Measurements from ENCODE around the gene KDM5C. TPM values are rescaled to one million over a fixed set of nuclear protein-coding genes. Genes with fewer than 3 reads are reported as not detected.

The KDM5C gene
- total and polyA plus RNA-seq, 8 donors: 26.8 to 70.5 (median 40.3) TPM

DNA sequence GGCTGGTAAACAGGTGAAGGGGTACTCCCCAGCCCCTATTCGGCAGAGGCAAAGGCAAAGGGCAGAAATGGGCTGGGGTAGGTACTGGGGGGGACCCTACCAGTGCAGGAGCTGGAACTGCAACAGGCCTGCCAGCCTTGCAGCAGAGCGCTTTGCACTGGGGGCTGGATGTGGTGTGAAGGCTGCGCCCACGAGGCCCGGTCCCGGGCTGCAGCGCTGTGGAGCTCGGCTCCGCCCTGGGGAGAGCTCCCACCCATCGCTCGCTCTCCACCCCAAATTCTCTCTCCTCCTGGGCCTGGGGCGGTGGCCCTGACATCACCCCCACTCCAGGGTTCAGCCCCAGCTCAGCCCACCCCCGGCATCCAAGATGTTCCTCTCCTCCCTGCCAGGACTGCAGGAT lies 32.2 kb upstream of the KDM5C start:
- 81 to 97% methylated on average over 8 to 13 of the region's 13 CpGs for WGBS, 2 donors
- Histone ChIP-seq H3K27me3 (no peaks in the 10 kb centered on the region), H3K4me3 (no peak overlapping the region), H3K36me3 (no peaks in the 10 kb centered on the region), H3K27ac (no peak overlapping the region), H3K4me1 (no peaks in the 10 kb centered on the region), H3K9me3 (no peaks in the 10 kb centered on the region)
- intact Hi-C loops (cut with DNase I): no loop called here
- ATAC-seq: no peak
- TF ChIP-seq, protein P1, sequence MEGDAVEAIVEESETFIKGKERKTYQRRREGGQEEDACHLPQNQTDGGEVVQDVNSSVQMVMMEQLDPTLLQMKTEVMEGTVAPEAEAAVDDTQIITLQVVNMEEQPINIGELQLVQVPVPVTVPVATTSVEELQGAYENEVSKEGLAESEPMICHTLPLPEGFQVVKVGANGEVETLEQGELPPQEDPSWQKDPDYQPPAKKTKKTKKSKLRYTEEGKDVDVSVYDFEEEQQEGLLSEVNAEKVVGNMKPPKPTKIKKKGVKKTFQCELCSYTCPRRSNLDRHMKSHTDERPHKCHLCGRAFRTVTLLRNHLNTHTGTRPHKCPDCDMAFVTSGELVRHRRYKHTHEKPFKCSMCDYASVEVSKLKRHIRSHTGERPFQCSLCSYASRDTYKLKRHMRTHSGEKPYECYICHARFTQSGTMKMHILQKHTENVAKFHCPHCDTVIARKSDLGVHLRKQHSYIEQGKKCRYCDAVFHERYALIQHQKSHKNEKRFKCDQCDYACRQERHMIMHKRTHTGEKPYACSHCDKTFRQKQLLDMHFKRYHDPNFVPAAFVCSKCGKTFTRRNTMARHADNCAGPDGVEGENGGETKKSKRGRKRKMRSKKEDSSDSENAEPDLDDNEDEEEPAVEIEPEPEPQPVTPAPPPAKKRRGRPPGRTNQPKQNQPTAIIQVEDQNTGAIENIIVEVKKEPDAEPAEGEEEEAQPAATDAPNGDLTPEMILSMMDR (IDR thresholded peaks at IDR 0.05): no peak
- FAIRE-seq: no peak
- DNase-seq: no peak

DNA sequence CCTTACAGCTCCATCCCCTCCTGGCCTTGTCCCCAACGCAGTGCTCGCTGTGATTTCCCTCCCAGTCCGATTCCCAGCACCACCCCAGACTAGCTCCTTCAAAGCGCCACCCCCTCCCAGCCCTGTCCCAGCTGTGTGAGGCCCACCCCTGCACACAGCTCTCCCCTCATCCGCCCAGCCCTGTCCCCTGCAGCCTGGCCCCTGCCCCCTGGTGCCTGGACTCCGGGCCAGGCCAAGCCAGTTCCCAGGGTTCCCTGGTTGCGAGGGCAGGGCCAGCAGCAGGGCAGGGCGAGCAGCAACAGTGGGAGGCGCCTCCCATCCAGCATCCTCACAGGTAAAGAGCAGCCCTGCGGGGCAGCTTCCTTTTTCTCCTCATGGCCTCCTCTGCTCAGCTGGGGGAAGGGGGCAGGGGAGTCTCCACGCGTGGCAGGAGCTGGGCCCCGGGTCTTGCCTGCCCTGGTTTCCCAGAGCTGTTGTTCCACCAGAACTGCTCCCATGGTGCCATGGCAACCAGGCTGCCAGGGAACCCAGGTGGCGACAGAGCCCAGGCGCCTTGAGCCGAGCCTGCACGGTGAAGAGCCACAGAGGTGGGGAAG lies 31.5 kb upstream of the KDM5C start:
- Histone ChIP-seq H3K27ac (no peak overlapping the region), H3K27me3 (no peaks in the 10 kb centered on the region), H3K4me3 (no peak overlapping the region), H3K4me1 (no peaks in the 10 kb centered on the region), H3K9me3 (no peaks in the 10 kb centered on the region), H3K36me3 (no peaks in the 10 kb centered on the region)
- no peak for FAIRE-seq
- no peak for DNase-seq
- WGBS, 2 donors: 49 to 86% methylated on average over 17 of the region's 17 CpGs
- intact Hi-C loops (cut with DNase I): no loop called here
- ATAC-seq: no peak
- TF ChIP-seq, protein P1 (IDR thresholded peaks at IDR 0.05): no peak

DNA sequence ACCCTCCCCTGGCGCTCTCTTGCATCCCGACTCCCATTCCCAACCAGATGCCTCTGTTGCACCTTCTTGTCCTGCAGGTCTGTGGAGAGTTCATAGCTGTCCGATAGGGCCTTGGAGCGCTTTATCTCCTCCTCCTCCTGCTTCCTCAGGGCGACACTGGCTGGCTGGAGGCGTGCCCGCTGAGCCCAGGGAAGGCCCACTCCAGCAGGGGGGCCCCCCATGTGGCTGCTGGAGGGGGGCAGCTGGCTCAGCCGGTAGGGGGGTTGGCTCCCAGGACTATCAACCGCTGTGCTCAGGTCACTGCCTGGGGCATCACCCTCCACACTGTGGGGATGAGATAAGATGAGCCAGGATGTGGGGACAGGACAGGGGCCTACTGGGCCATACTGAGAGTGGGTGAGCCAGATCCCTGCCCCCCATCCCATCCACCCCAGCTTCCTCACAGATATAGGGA lies 30.8 kb upstream of the KDM5C start:
- intact Hi-C loops (cut with DNase I): no loop called here
- Histone ChIP-seq H3K27me3 (no peaks in the 10 kb centered on the region), H3K4me1 (no peaks in the 10 kb centered on the region), H3K27ac (no peak overlapping the region), H3K9me3 (no peaks in the 10 kb centered on the region), H3K36me3 (no peaks in the 10 kb centered on the region), H3K4me3 (no peak overlapping the region)
- TF ChIP-seq, protein P1 (IDR thresholded peaks at IDR 0.05): no peak
- 83 to 89% methylated on average over 9 of the region's 9 CpGs for WGBS, 2 donors
- DNase-seq (no peak), FAIRE-seq (no peak), ATAC-seq (peak in 1 of 4 donors; percentile 11)

DNA sequence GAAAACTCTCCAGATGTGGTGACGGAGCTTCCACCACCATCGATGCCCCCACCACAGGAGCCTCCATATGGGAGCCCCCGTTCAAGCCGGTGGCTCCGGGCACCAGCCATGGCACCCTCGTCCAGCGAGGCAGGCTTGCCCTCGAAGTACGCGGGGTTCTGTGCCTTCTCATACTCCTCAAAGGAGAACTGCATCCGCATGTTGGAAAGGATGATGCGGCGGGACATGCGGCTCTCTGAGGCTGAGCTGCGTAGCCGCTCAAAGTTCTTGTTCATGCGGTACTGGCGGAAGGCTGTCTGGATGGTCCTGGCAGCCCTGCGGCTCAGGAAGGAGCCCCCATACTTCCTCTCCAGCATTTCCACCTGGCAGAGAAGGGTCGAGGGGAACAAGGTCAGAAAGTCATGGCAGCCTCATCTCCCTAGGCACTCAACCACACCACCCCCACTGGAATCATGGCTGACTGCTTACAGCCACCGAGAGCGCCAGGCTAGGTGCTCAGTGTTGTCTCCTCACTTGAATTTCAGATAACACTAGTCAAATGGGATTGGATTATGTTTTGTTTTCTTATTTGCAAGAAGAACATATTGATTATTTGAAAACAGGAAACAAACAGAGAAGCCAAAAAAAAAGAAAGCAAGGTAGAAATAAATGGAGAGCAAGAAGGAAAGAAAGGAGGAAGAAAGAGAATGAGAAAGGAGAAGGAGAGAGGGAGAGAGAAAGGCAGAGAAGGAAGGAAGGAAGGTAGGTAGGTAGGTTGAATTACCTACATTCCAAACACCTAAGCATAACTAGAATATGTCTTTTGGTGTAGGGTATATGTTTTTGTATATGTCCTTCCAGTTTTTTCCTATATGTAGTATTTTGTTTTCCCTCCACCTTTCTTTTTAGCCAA lies 29.8 kb upstream of the KDM5C start:
- 88 to 92% methylated on average over 22 of the region's 22 CpGs for WGBS, 2 donors
- DNase-seq (no peak), FAIRE-seq (no peak), ATAC-seq (no peak)
- intact Hi-C loops (cut with DNase I): no loop called here
- TF ChIP-seq, protein P1 (IDR thresholded peaks at IDR 0.05): no peak
- Histone ChIP-seq H3K27me3 (no peaks in the 10 kb centered on the region), H3K4me1 (no peaks in the 10 kb centered on the region), H3K9me3 (no peaks in the 10 kb centered on the region), H3K4me3 (no peak overlapping the region), H3K27ac (no peak overlapping the region), H3K36me3 (no peaks in the 10 kb centered on the region)

All from pancreas (tissue), 10 donors.